ENCODE data around the gene C1orf198. TPM values are rescaled to one million over a fixed set of nuclear protein-coding genes. Genes with fewer than 3 reads are reported as not detected.
A peak's percentile ranks its signal among the peaks of the same experiment; 100 is the strongest.

Gene C1orf198
- polyA plus RNA-seq, 2 of the 4 experiments (the other 2 are of a cell fraction), result 12.0 to 20.4 TPM

- TF ChIP-seq PHF8 (IDR thresholded peaks at IDR 0.05; ENCODE audit: borderline replicate concordance, low read depth) (no peak), HMGXB4 (CRISPR knock-in tag; IDR thresholded peaks at IDR 0.05; ENCODE audit: borderline replicate concordance) (no peak), ZFP36 (IDR thresholded peaks at IDR 0.05; ENCODE audit: borderline replicate concordance, partially characterized antibody) (no peak), CHD2 (IDR thresholded peaks at IDR 0.05; ENCODE audit: low read length, partially characterized antibody) (no peak), ESRRA (IDR thresholded peaks at IDR 0.05; ENCODE audit: borderline replicate concordance, low read length) (no peak), ATOH8 (CRISPR knock-in tag; IDR thresholded peaks at IDR 0.05; ENCODE audit: low read depth) (no peak), TFCP2L1 (CRISPR knock-in tag; IDR thresholded peaks at IDR 0.05) (no peak), KDM1A (IDR thresholded peaks at IDR 0.05; ENCODE audit: low read depth) (no peak), TP53 (CRISPR knock-in tag; IDR thresholded peaks at IDR 0.05) (no peak), FOXS1 (CRISPR knock-in tag; IDR thresholded peaks at IDR 0.05) (no peak)
Observed at GRCh38 chr1:230807561-230808280, 60.6 kb downstream of the C1orf198 start (continued).

GRCh38 chr1:230807029-230807428 lies 61.3 kb downstream of the C1orf198 start:
- no peak overlapping the region for H3K4me3 ChIP-seq
- POLR2A ChIA-PET, result no interaction called here
- H3K9me3 ChIP-seq, result peaks cover 3% of the 10 kb centered on the region; the same call in 1 of the 3 replicates
- H3K27ac ChIP-seq, result no peak overlapping the region
- TF ChIP-seq KDM1A (IDR thresholded peaks at IDR 0.05; ENCODE audit: low read depth), result no peak
- no peak for TF ChIP-seq CHD4 (IDR thresholded peaks at IDR 0.05; ENCODE audit: borderline replicate concordance)
- TF ChIP-seq CEBPB (IDR thresholded peaks at IDR 0.05), result no peak
- no peak for TF ChIP-seq PBX3 (IDR thresholded peaks at IDR 0.05)
- no peak for TF ChIP-seq FOSL2 (IDR thresholded peaks at IDR 0.05)
- no peak for TF ChIP-seq FOSL2 (CRISPR knock-in tag; IDR thresholded peaks at IDR 0.05)
- TF ChIP-seq JUN (IDR thresholded peaks at IDR 0.05), result no peak
- no peak for TF ChIP-seq JUNB (IDR thresholded peaks at IDR 0.05)
- TF ChIP-seq CTCF (IDR thresholded peaks at IDR 0.05), result no peak
- no peak for TF ChIP-seq ZFP36 (IDR thresholded peaks at IDR 0.05; ENCODE audit: borderline replicate concordance, partially characterized antibody)
- CTCF ChIA-PET, result interaction anchor here (0.6 to 4.9 kb wide), 3 partner anchors 9 to 223 kb away, joined by 3 to 29 read pairs (median 3); no protein-coding TSS in a partner anchor
- no peaks in the 10 kb centered on the region for H3K4me1 ChIP-seq
- ATAC-seq (0 out of 6 replicates have a peak, but pooled peaks of 1 of the 2 experiments have one; percentile 19), DNase-seq (ENCODE audit: low read depth in 1 of 2, low spot score in 1 of 2) (no peak), FAIRE-seq (no peak)
- 83% methylated on average over 5 of the region's 5 CpGs for WGBS (ENCODE audit: missing lambda C conversion rate)
- H3K4me2 ChIP-seq, result no peak overlapping the region

- ChIA-PET CTCF (interaction anchor here (4.9 kb wide), 1 partner anchor 9 kb away, joined by 29 read pairs; no protein-coding TSS in a partner anchor), POLR2A (no interaction called here)
- no peak overlapping the region for H3K27ac ChIP-seq
- H3K4me2 ChIP-seq, result no peak overlapping the region
- DNase-seq (ENCODE audit: low read depth in 1 of 2, low spot score in 1 of 2) (no peak), FAIRE-seq (no peak), ATAC-seq (no peak)
- WGBS (ENCODE audit: missing lambda C conversion rate), result 85% methylated on average over 2 of the region's 2 CpGs
- H3K9me3 ChIP-seq, result no peaks in the 10 kb centered on the region
- H3K4me3 ChIP-seq, result no peak overlapping the region
- TF ChIP-seq KDM5A (IDR thresholded peaks at IDR 0.05) (no peak), PBX3 (IDR thresholded peaks at IDR 0.05) (no peak), GATA3 (IDR thresholded peaks at IDR 0.05; ENCODE audit: borderline replicate concordance) (no peak), JUNB (IDR thresholded peaks at IDR 0.05) (no peak), KDM1A (IDR thresholded peaks at IDR 0.05; ENCODE audit: low read depth) (no peak), ZSCAN20 (CRISPR knock-in tag; IDR thresholded peaks at IDR 0.05) (no peak), CBX8 (IDR thresholded peaks at IDR 0.05) (no peak), NR3C1 (IDR thresholded peaks at IDR 0.05) (no peak), ESRRA (IDR thresholded peaks at IDR 0.05; ENCODE audit: borderline replicate concordance, low read length) (no peak), NFE2L2 (conservative IDR thresholded peaks at IDR 0.05; ENCODE audit: low read length) (no peak), SMC3 (IDR thresholded peaks at IDR 0.05) (no peak), EHF (CRISPR knock-in tag; IDR thresholded peaks at IDR 0.05) (no peak), MAZ (IDR thresholded peaks at IDR 0.05; ENCODE audit: borderline replicate concordance, low read depth, low read length) (no peak), EP300 (IDR thresholded peaks at IDR 0.05) (no peak)
- H3K4me1 ChIP-seq, result no peaks in the 10 kb centered on the region
Observed at GRCh38 chr1:230806552-230806951, 61.8 kb downstream of the C1orf198 start.
